A549 (cell line): Measurements from ENCODE around the gene KCNIP3. TPM values are rescaled to one million over a fixed set of nuclear protein-coding genes. Genes with fewer than 3 reads are reported as not detected.

Source experiments
- ATAC-seq, 2 experiments: fragments of 200-7000 bp in 1 of 2; fragments of >200 bp in 1 of 2; cut with Nextera tagmentation in 1 of 2; cut with Tn5 transposase in 1 of 2; 3 replicates each; pipeline versions ENCODE4 v1.8.0 to v1.9.1; 2018 to 2020; ENCODE audit warnings: mild to moderate bottlenecking in 1 of 2, moderate library complexity in 1 of 2
- CTCF ChIA-PET: fragments of 300-600 bp; sonication (Branson Sonifier 250); formaldehyde crosslinking; extraction: SDS; loops from one replicate; lab custom pipeline; 2021; ENCODE audit warnings: antibody characterized with exemption, inconsistent platforms; lab: Yijun Ruan, JAX
- POLR2A ChIA-PET: fragments of 350-600 bp; formaldehyde crosslinking; extraction: SDS; loops from one replicate; lab custom pipeline; 2021; ENCODE audit warnings: antibody characterized with exemption, inconsistent platforms; lab: Yijun Ruan, JAX
- DNase-seq, 2 experiments: peaks; one replicate each; pipeline versions ENCODE4 v3.0.0 to v3.0.0-alpha.2; 2011 to 2016; ENCODE audit warnings: low read depth in 1 of 2, low spot score in 1 of 2
- FAIRE-seq: peaks from 2 replicates; lab custom pipeline; 2011; peaks lifted over from hg19 to GRCh38; lab: Jason Lieb, UNC
- H3K27ac ChIP-seq, 2 experiments: fragments of >200 bp; sonication (Bioruptor Twin); formaldehyde crosslinking; 3 replicates each; pipeline ENCODE4 v1.5.1; 2016 to 2017
- H3K4me1 ChIP-seq: fragments of >200 bp; sonication (Bioruptor Twin); formaldehyde crosslinking; 3 replicates; pipeline ENCODE4 v1.6.1; 2016
- H3K4me2 ChIP-seq: fragments of >200 bp; sonication (Bioruptor Twin); formaldehyde crosslinking; 3 replicates; pipeline ENCODE4 v1.6.1; 2016
- H3K4me3 ChIP-seq: fragments of >200 bp; sonication (Bioruptor Twin); formaldehyde crosslinking; 3 replicates; pipeline ENCODE4 v1.5.1; 2016
- H3K9me3 ChIP-seq: fragments of >200 bp; sonication (Bioruptor Twin); formaldehyde crosslinking; 3 replicates; pipeline ENCODE4 v1.6.1; 2016
- BHLHE40 ChIP-seq: IDR thresholded peaks from 2 replicates; pipeline ENCODE4 v1.6.1; 2012; ENCODE audit warnings: low read depth, low read length, inconsistent platforms
- CBX2 ChIP-seq: fragments of 200-600 bp; sonication (generic); IDR thresholded peaks from 2 replicates; pipeline ENCODE4 v1.6.1; 2016; ENCODE audit warnings: low read depth, mild to moderate bottlenecking, borderline replicate concordance
- CTCF ChIP-seq: fragments of >200 bp; sonication (Bioruptor Twin); formaldehyde crosslinking; IDR thresholded peaks from 3 replicates; pipeline ENCODE4 v1.5.1; 2016
- EP300 ChIP-seq, 2 experiments: fragments of >200 bp; sonication (Bioruptor Twin); formaldehyde crosslinking; IDR thresholded peaks; 2 replicates in 1 of 2; 3 replicates in 1 of 2; pipeline ENCODE4 v1.6.1; 2016 to 2017
- FOSB ChIP-seq: fragments of 250-450 bp; sonication (Bioruptor Pico); IDR thresholded peaks from 2 replicates; pipeline ENCODE4 v1.5.0; 2020; ENCODE audit warnings: mild to moderate bottlenecking, moderate library complexity
- FOSL2 ChIP-seq, 2 experiments: fragments of 450-650 bp in 1 of 2; fragments of >200 bp in 1 of 2; sonication (Bioruptor Twin) in 1 of 2; formaldehyde crosslinking; IDR thresholded peaks; 2 replicates each; pipeline versions ENCODE4 v1.5.0 to v1.6.1; 2016 to 2020; ENCODE audit warnings: mild to moderate bottlenecking in 1 of 2, moderate library complexity in 1 of 2
- HDAC2 ChIP-seq: fragments of 200-600 bp; sonication (generic); IDR thresholded peaks from 2 replicates; pipeline ENCODE4 v1.6.1; 2016
- HOXA7 ChIP-seq: fragments of 250-450 bp; sonication (Bioruptor Pico); IDR thresholded peaks from 2 replicates; pipeline ENCODE4 v1.5.0; 2020; ENCODE audit warnings: mild to moderate bottlenecking, moderate library complexity
- HOXB5 ChIP-seq: fragments of 250-450 bp; sonication (Bioruptor Pico); IDR thresholded peaks from 2 replicates; pipeline ENCODE4 v1.5.0; 2020; ENCODE audit warnings: mild to moderate bottlenecking, moderate library complexity
- KDM5A ChIP-seq: fragments of 200-600 bp; sonication (generic); IDR thresholded peaks from 2 replicates; pipeline ENCODE4 v1.6.1; 2016; ENCODE audit warnings: antibody characterized with exemption, mild to moderate bottlenecking
- RAD21 ChIP-seq, 2 experiments: fragments of >200 bp in 1 of 2; sonication (Bioruptor Twin) in 1 of 2; formaldehyde crosslinking in 1 of 2; IDR thresholded peaks in 1 of 2; conservative IDR thresholded peaks in 1 of 2; 2 replicates in 1 of 2; 3 replicates in 1 of 2; pipeline ENCODE4 v1.6.1; 2012 to 2018; ENCODE audit warnings: inconsistent platforms in 1 of 2
- RARB ChIP-seq: fragments of 250-450 bp; sonication (Bioruptor Pico); IDR thresholded peaks from 2 replicates; pipeline ENCODE4 v1.8.0; 2021; ENCODE audit warnings: mild to moderate bottlenecking, moderate library complexity
- SMC3 ChIP-seq: fragments of >200 bp; sonication (Bioruptor Twin); formaldehyde crosslinking; IDR thresholded peaks from 3 replicates; pipeline ENCODE4 v1.6.1; 2018; ENCODE audit warnings: inconsistent platforms
- TFCP2L1 ChIP-seq: fragments of 250-450 bp; sonication (Bioruptor Pico); IDR thresholded peaks from 2 replicates; pipeline ENCODE4 v1.5.0; 2021; ENCODE audit warnings: mild to moderate bottlenecking
- ZFP36 ChIP-seq: fragments of 450-650 bp; IDR thresholded peaks from 2 replicates; pipeline ENCODE4 v1.6.1; 2014; ENCODE audit warnings: borderline replicate concordance; ENCODE audit not compliant: partially characterized antibody
- ZSCAN20 ChIP-seq: fragments of 250-450 bp; sonication (Bioruptor Pico); IDR thresholded peaks from 2 replicates; pipeline ENCODE4 v1.8.0; 2022; ENCODE audit warnings: mild to moderate bottlenecking, moderate library complexity
- WGBS: methylation state at CpG from one replicate; pipeline ENCODE4 v1.1.6; 2017; ENCODE audit errors: missing lambda C conversion rate; 5-methylcytosine and 5-hydroxymethylcytosine counted together
- polyA plus RNA-seq, 4 experiments: library from polyadenylated mRNA; depleted of rRNA in 3 of 4; stranded (reverse); fragments of >200 nt; fragmentation: RNase III in 1 of 4; extraction: RNeasy Plus Mini Kit Qiagen cat#74134 plus additional on column Dnase treatment in 1 of 4; gene quantifications; 2 replicates in 3 of 4; 3 replicates in 1 of 4; pipeline ENCODE4 v1.2.3, GENCODE V29; 2011 to 2017
- TF ChIP-seq, protein P1 (sequence below): fragments of 450-650 bp; IDR thresholded peaks from 2 replicates; pipeline ENCODE4 v1.6.1; 2014; ENCODE audit warnings: antibody characterized with exemption

The KCNIP3 gene
- polyA plus RNA-seq, 2 of the 4 experiments (the other 2 are of a cell fraction): 0.13 to 0.84 TPM

- ChIA-PET POLR2A (interaction anchor here (1.4 kb wide), 1 partner anchor 43 kb away, joined by 3 read pairs; no protein-coding TSS in a partner anchor), CTCF (interaction anchor here (1.0 to 3.9 kb wide), 15 partner anchors 9 to 341 kb away, joined by 3 to 42 read pairs (median 6); partner anchors contain the start of gene FAHD2A)
- FAIRE-seq: no peak
- no peaks in the 10 kb centered on the region for H3K4me1 ChIP-seq
- H3K27ac ChIP-seq: no peak overlapping the region
- no peak for DNase-seq
- 35% methylated on average over 14 of the region's 14 CpGs for WGBS
- H3K4me3 ChIP-seq: no peak overlapping the region
- TF ChIP-seq RARB (CRISPR knock-in tag): no peak
- no peak for TF ChIP-seq HDAC2
- TF ChIP-seq FOSL2 (IDR thresholded peaks at IDR 0.05): no peak
- TF ChIP-seq FOSL2 (CRISPR knock-in tag; IDR thresholded peaks at IDR 0.05): no peak
- TF ChIP-seq HOXA7 (CRISPR knock-in tag): no peak
- no peaks in the 10 kb centered on the region for H3K9me3 ChIP-seq
- no peak for ATAC-seq
- no peak overlapping the region for H3K4me2 ChIP-seq
These were observed 91.0 kb downstream of the KCNIP3 start for GRCh38 chr2:95388091-95388692.

DNA sequence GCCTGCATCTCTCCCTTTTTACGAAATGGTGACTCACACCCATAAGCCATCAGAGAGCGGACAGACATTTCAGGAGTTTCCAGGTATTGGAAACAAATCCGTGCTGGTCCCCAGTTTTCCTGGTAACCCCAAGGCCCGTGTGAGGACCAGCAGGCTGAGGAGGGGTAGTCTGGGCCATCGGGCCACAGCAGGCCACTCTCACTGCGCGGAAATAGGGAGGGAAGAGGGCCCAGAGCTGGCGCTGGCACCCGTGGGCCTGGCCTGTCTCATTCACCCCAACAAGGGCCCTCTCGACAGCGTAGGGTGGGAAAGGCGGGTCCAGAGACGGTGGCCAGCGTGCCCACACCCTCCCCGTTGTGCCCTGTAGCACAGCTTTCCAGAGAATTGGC lies 91.7 kb downstream of the KCNIP3 start:
- Histone ChIP-seq H3K4me2 (no peak overlapping the region), H3K27ac (no peak overlapping the region), H3K9me3 (no peaks in the 10 kb centered on the region), H3K4me1 (no peaks in the 10 kb centered on the region), H3K4me3 (no peak overlapping the region)
- POLR2A ChIA-PET: no interaction called here
- 29% methylated on average over 12 of the region's 15 CpGs for WGBS
- TF ChIP-seq TFCP2L1: no peak
- TF ChIP-seq BHLHE40: no peak
- TF ChIP-seq ZFP36: no peak
- TF ChIP-seq, protein P1, sequence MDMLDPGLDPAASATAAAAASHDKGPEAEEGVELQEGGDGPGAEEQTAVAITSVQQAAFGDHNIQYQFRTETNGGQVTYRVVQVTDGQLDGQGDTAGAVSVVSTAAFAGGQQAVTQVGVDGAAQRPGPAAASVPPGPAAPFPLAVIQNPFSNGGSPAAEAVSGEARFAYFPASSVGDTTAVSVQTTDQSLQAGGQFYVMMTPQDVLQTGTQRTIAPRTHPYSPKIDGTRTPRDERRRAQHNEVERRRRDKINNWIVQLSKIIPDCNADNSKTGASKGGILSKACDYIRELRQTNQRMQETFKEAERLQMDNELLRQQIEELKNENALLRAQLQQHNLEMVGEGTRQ: no peak
- TF ChIP-seq CBX2: no peak
- no peak for TF ChIP-seq EP300 (IDR thresholded peaks at IDR 0.05)
- no peak for TF ChIP-seq ZSCAN20 (CRISPR knock-in tag)
- no peak for TF ChIP-seq SMC3
- no peak for TF ChIP-seq FOSB
- no peak for TF ChIP-seq CTCF
- CTCF ChIA-PET: interaction anchor here (0.7 to 3.9 kb wide), 24 partner anchors 8 to 346 kb away, joined by 3 to 42 read pairs (median 6); partner anchors contain the start of gene FAHD2A
- no peak for DNase-seq
- peak; percentile 30 to 66; a peak in 5 of 6 replicates for ATAC-seq
- no peak for FAIRE-seq

DNA sequence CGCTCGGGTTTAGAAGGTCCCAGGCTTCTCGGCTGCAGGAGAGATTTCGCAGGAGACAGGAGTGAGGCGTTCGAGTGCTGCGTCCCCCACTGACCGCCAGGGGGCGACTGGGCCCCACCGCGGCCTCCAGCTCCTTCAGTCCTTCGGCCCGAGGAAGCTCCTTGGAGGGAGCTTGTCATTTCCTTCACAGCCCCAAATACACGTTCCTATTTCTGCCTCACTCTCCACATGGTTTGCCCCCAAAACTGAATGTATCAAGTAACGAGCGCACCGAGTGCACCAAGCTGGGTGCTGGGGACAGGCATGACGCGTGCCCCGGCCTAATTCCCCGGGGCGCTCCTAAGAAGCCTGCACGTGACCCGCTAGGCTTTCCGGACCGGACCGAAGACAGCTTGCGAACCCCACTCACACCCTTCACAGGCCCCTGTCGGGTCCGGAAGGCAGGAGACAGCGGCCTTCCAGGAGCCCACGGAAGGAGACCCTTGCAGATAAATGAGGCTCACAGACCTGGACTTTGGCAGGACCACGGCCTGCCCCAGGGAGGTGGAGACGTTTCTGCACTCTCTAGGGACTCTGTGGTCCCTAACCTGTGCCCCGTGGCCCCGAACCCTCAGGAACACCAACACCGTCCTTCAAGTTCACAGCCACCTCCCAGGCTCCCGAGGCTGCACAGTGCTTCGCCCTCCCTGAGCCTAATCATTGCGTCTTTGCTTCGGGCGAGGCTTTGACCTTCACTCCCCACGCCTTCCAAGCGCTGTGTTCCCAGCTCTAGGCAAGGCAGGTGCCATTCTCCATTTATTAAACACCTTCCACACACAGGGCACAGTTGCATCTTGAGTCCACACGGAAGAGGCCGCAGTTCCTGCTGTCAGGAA lies 92.3 kb downstream of the KCNIP3 start:
- peak; percentile 58 to 66 for TF ChIP-seq RAD21 (conservative IDR thresholded peaks at IDR 0.05 in 1 of 2, IDR thresholded peaks at IDR 0.05 in 1 of 2)
- TF ChIP-seq CTCF: peak; percentile 72
- TF ChIP-seq HOXB5: no peak
- no peak for TF ChIP-seq KDM5A
- TF ChIP-seq SMC3: peak; percentile 59
- no peak for TF ChIP-seq EP300 (IDR thresholded peaks at IDR 0.05)
- TF ChIP-seq, all 56 proteins: peak for 3
- Histone ChIP-seq H3K9me3 (no peaks in the 10 kb centered on the region), H3K4me2 (no peak overlapping the region), H3K4me1 (no peaks in the 10 kb centered on the region), H3K4me3 (no peak overlapping the region), H3K27ac (no peak overlapping the region)
- ChIA-PET POLR2A (interaction anchor here (1.7 kb wide), 1 partner anchor 13 kb away, joined by 6 read pairs; the partner anchor contains the start of gene FAHD2A), CTCF (interaction anchor here (0.6 to 3.9 kb wide), 26 partner anchors 8 to 345 kb away, joined by 3 to 42 read pairs (median 5); partner anchors contain the start of gene FAHD2A)
- WGBS: 58% methylated on average over 46 of the region's 46 CpGs
- ATAC-seq (peak; percentile 84 to 96), DNase-seq (peak; percentile 61 to 64), FAIRE-seq (no peak)
